Neural progenitor cell (in vitro differentiated cells): Measurements from ENCODE around the gene FAM83F. TPM values are rescaled to one million over a fixed set of nuclear protein-coding genes. Genes with fewer than 3 reads are reported as not detected.
"Not testable (repeated sequence)": the region's sequence is repeated elsewhere in the genome, so short reads cannot be mapped to it uniquely, and the experiment has no call there.

Experiments
- DNase-seq: peaks from one replicate; pipeline ENCODE4 v3.0.0-alpha.2; 2016; ENCODE audit warnings: low spot score
- H2AFZ ChIP-seq: fragments of 200-600 bp; sonication (generic); replicated peaks from 2 replicates; pipeline ENCODE4 v1.6.1; 2016; ENCODE audit warnings: antibody characterized with exemption
- H3F3A ChIP-seq: fragments of 200-600 bp; sonication (generic); 2 replicates; pipeline ENCODE4 v1.6.1; 2016; ENCODE audit warnings: antibody characterized with exemption, low read depth
- H3K27ac ChIP-seq: fragments of 200-600 bp; sonication (generic); 2 replicates; pipeline ENCODE4 v1.5.1; 2016; ENCODE audit warnings: mild to moderate bottlenecking
- H3K27me3 ChIP-seq: fragments of 200-600 bp; sonication (generic); 2 replicates; pipeline ENCODE4 v1.6.1; 2016; ENCODE audit warnings: mild to moderate bottlenecking, moderate library complexity
- H3K36me3 ChIP-seq: fragments of 200-600 bp; sonication (generic); 2 replicates; pipeline ENCODE4 v1.5.1; 2016
- H3K4me1 ChIP-seq: fragments of 200-600 bp; sonication (generic); 2 replicates; pipeline ENCODE4 v1.6.1; 2016; ENCODE audit warnings: mixed run types
- H3K4me2 ChIP-seq: fragments of 200-600 bp; sonication (generic); 2 replicates; pipeline ENCODE4 v1.6.1; 2016
- H3K4me3 ChIP-seq: fragments of 200-600 bp; sonication (generic); 2 replicates; pipeline ENCODE4 v1.5.1; 2016
- H3K79me2 ChIP-seq: fragments of 200-600 bp; sonication (generic); 2 replicates; pipeline ENCODE4 v1.6.1; 2016; ENCODE audit warnings: low read depth
- H3K9ac ChIP-seq: fragments of 200-600 bp; sonication (generic); 2 replicates; pipeline ENCODE4 v1.6.1; 2016
- H3K9me3 ChIP-seq: fragments of 200-600 bp; sonication (generic); 2 replicates; pipeline ENCODE4 v1.5.1; 2016; ENCODE audit warnings: low read depth
- H4K20me1 ChIP-seq: fragments of 200-600 bp; sonication (generic); 2 replicates; pipeline ENCODE4 v1.6.1; 2016; ENCODE audit warnings: low read depth
- H3K27ac Mint-ChIP-seq: 3 replicates; pipeline ENCODE4 v1.8.0; 2021; ENCODE audit warnings: mixed read lengths
- H3K27me3 Mint-ChIP-seq: 2 replicates; pipeline ENCODE4 v1.8.0; 2022; ENCODE audit warnings: low read depth, mild to moderate bottlenecking, inconsistent platforms, moderate library complexity, mixed read lengths; ENCODE audit not compliant: insufficient read depth
- H3K36me3 Mint-ChIP-seq: 3 replicates; pipeline ENCODE4 v1.8.0; 2021; ENCODE audit warnings: mixed read lengths
- H3K4me1 Mint-ChIP-seq: 3 replicates; pipeline ENCODE4 v1.8.0; 2021; ENCODE audit warnings: mixed read lengths
- H3K4me3 Mint-ChIP-seq: 3 replicates; pipeline ENCODE4 v1.8.0; 2021; ENCODE audit warnings: mild to moderate bottlenecking, moderate library complexity, mixed read lengths
- H3K9me3 Mint-ChIP-seq: 3 replicates; pipeline ENCODE4 v1.8.0; 2020; ENCODE audit warnings: mixed read lengths
- EZH2 ChIP-seq: fragments of 200-600 bp; sonication (generic); IDR thresholded peaks from 2 replicates; pipeline ENCODE4 v1.6.1; 2017; ENCODE audit warnings: antibody characterized with exemption, mild to moderate bottlenecking, moderate library complexity
- EZH2phosphoT487 ChIP-seq: fragments of 200-600 bp; sonication (generic); IDR thresholded peaks from 2 replicates; pipeline ENCODE4 v1.6.1; 2017; ENCODE audit warnings: antibody characterized with exemption
- total RNA-seq: library from RNA; depleted of rRNA; stranded (reverse); fragments of >200 nt; gene quantifications from 2 replicates; pipeline ENCODE4 v1.2.3, GENCODE V29; 2015; ENCODE audit warnings: low replicate concordance
- TF ChIP-seq, protein P1 (sequence below): fragments of 200-600 bp; sonication (generic); IDR thresholded peaks from 2 replicates; pipeline ENCODE4 v1.5.1; 2017; ENCODE audit warnings: antibody characterized with exemption, mild to moderate bottlenecking

The FAM83F gene
- total RNA-seq, 1 donor from 2014 or later, result 0.09 TPM

GRCh38 chr22:39991159-39991860, 3.4 kb upstream of the FAM83F start:
- H3K27me3 ChIP-seq, result peaks cover 78% of the 10 kb centered on the region
- Mint-ChIP-seq H3K4me3 (no peak overlapping the region), H3K27ac (no peak overlapping the region), H3K36me3 (no peaks in the 10 kb centered on the region), H3K27me3 (peaks cover 36% of the 10 kb centered on the region), H3K4me1 (peaks cover 16% of the 10 kb centered on the region), H3K9me3 (no peaks in the 10 kb centered on the region)
- H3K4me1 ChIP-seq, result no peaks in the 10 kb centered on the region
- H3K79me2 ChIP-seq, result no peaks in the 10 kb centered on the region
- H3F3A ChIP-seq, result peaks cover 21% of the 10 kb centered on the region
- no peak overlapping the region for H2AFZ ChIP-seq
- no peak overlapping the region for H3K27ac ChIP-seq
- H3K9me3 ChIP-seq, result no peaks in the 10 kb centered on the region
- H4K20me1 ChIP-seq, result peaks cover 3% of the 10 kb centered on the region
- H3K4me2 ChIP-seq, result no peak overlapping the region
- no peak for TF ChIP-seq EZH2phosphoT487
- TF ChIP-seq, protein P1, sequence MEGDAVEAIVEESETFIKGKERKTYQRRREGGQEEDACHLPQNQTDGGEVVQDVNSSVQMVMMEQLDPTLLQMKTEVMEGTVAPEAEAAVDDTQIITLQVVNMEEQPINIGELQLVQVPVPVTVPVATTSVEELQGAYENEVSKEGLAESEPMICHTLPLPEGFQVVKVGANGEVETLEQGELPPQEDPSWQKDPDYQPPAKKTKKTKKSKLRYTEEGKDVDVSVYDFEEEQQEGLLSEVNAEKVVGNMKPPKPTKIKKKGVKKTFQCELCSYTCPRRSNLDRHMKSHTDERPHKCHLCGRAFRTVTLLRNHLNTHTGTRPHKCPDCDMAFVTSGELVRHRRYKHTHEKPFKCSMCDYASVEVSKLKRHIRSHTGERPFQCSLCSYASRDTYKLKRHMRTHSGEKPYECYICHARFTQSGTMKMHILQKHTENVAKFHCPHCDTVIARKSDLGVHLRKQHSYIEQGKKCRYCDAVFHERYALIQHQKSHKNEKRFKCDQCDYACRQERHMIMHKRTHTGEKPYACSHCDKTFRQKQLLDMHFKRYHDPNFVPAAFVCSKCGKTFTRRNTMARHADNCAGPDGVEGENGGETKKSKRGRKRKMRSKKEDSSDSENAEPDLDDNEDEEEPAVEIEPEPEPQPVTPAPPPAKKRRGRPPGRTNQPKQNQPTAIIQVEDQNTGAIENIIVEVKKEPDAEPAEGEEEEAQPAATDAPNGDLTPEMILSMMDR, result no peak
- TF ChIP-seq EZH2, result no peak
- H3K36me3 ChIP-seq, result no peaks in the 10 kb centered on the region
- H3K9ac ChIP-seq, result no peak overlapping the region
- DNase-seq, result no peak
- H3K4me3 ChIP-seq, result no peak overlapping the region

GRCh38 chr22:39992088-39992826, 2.5 kb upstream of the FAM83F start:
- Mint-ChIP-seq H3K36me3 (no peaks in the 10 kb centered on the region), H3K4me1 (peaks cover 24% of the 10 kb centered on the region), H3K9me3 (no peaks in the 10 kb centered on the region), H3K4me3 (no peak overlapping the region), H3K27ac (no peak overlapping the region), H3K27me3 (peaks cover 33% of the 10 kb centered on the region)
- H3K4me1 ChIP-seq, result peaks cover under 1% of the 10 kb centered on the region
- peaks cover 88% of the 10 kb centered on the region for H3K27me3 ChIP-seq
- no peak overlapping the region for H3K4me2 ChIP-seq
- no peaks in the 10 kb centered on the region for H3K79me2 ChIP-seq
- DNase-seq, result no peak
- H2AFZ ChIP-seq, result no peak overlapping the region
- no peak overlapping the region for H3K27ac ChIP-seq
- no peak for TF ChIP-seq EZH2phosphoT487
- TF ChIP-seq, protein P1, result no peak
- no peak for TF ChIP-seq EZH2
- no peak overlapping the region for H3K4me3 ChIP-seq
- peaks cover 30% of the 10 kb centered on the region for H3F3A ChIP-seq
- H4K20me1 ChIP-seq, result peaks cover 3% of the 10 kb centered on the region
- no peaks in the 10 kb centered on the region for H3K9me3 ChIP-seq
- no peaks in the 10 kb centered on the region for H3K36me3 ChIP-seq
- H3K9ac ChIP-seq, result no peak overlapping the region

DNA sequence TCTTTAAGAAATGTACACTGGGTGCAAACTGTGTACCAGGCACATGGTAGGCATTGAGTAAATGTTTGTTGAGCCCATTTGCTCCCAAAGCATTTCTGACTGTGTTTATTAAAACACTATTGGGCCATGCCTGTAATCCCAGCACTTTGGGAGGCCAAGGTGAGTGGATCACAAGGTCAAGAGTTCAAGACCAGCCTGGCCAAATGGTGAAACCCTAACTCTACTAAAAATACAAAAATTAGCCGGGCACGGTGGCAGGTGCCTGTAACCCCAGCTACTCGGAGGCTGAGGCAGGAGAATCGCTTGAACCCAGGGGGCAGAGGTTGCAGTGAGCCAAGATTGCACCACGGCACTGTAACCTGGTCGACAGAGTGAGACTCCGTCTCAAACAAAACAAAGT, 1.9 kb upstream of the FAM83F start:
- not testable (repeated sequence) for H3K4me2 ChIP-seq, H3K36me3 ChIP-seq, H3K27ac ChIP-seq, H3K4me3 ChIP-seq, H3K9ac ChIP-seq, H3K9me3 Mint-ChIP-seq, H3K4me3 Mint-ChIP-seq, H3K9me3 ChIP-seq, H3K79me2 ChIP-seq, H3K4me1 ChIP-seq, H3K36me3 Mint-ChIP-seq, H3K27ac Mint-ChIP-seq, DNase-seq, H2AFZ ChIP-seq, H4K20me1 ChIP-seq
- peaks cover 94% of the 10 kb centered on the region for H3K27me3 ChIP-seq
- Mint-ChIP-seq H3K4me1 (peaks cover 29% of the 10 kb centered on the region), H3K27me3 (peaks cover 33% of the 10 kb centered on the region)
- H3F3A ChIP-seq, result peaks cover 37% of the 10 kb centered on the region
